ENCODE results near the gene MTERF2.

GRCh38 chr12:107029081-107029480 is 42.1 kb upstream of the MTERF2 start:
- TF ChIP-seq CTCF (IDR thresholded peaks at IDR 0.05; ENCODE audit: low read depth, low read length, poor library complexity, severe bottlenecking): no peak
- no peak for TF ChIP-seq EZH2phosphoT487 (IDR thresholded peaks at IDR 0.05; ENCODE audit: borderline replicate concordance, low read length)

All from DOHH2 (cell line).